ENCODE data around the gene DTX3.
"Not testable (repeated sequence)": the region's sequence is repeated elsewhere in the genome, so short reads cannot be mapped to it uniquely, and the experiment has no call there.

The DTX3 gene

GRCh38 chr12:57629897-57630471, 25.4 kb downstream of the DTX3 start:
- no peak overlapping the region for H3K27ac ChIP-seq (ENCODE audit: low read depth, low read length)
- peaks cover 38 to 66% (median 64%) of the 10 kb centered on the region in 5 donors for H3K27me3 ChIP-seq (ENCODE audit: control insufficient read depth in 5 of 5, insufficient read depth in 4 of 5, low read length in 5 of 5)
- H3K4me3 ChIP-seq (ENCODE audit: low read depth in 1 of 5, low read length in 5 of 5), result no peak overlapping the region
- no peak overlapping the region for H3K9ac ChIP-seq (ENCODE audit: low read length in 5 of 5)
- no peaks in the 10 kb centered on the region for H3K9me3 ChIP-seq (ENCODE audit: control insufficient read depth in 5 of 5, low read length in 5 of 5)
- peaks cover 0 to 26% (median 15%) of the 10 kb centered on the region in 5 donors for H3K4me1 ChIP-seq (ENCODE audit: control insufficient read depth in 5 of 5, insufficient read depth in 5 of 5, low read length in 5 of 5)
- no peaks in the 10 kb centered on the region for H3K36me3 ChIP-seq (ENCODE audit: control insufficient read depth in 5 of 5, insufficient read depth in 5 of 5, low read length in 5 of 5)

- Histone ChIP-seq H3K27me3 (ENCODE audit: control insufficient read depth in 5 of 5, insufficient read depth in 4 of 5, low read length in 5 of 5) (peaks cover 32 to 60% (median 57%) of the 10 kb centered on the region in 5 donors), H3K27ac (ENCODE audit: low read depth, low read length) (no peak overlapping the region), H3K9ac (ENCODE audit: low read length in 5 of 5) (no peak overlapping the region)
These were observed 26.3 kb downstream of the DTX3 start for GRCh38 chr12:57630891-57631433.

GRCh38 chr12:57631566-57632072, 27.0 kb downstream of the DTX3 start:
- Histone ChIP-seq H3K36me3 (ENCODE audit: control insufficient read depth in 5 of 5, insufficient read depth in 5 of 5, low read length in 5 of 5) (no peaks in the 10 kb centered on the region), H3K4me1 (ENCODE audit: control insufficient read depth in 5 of 5, insufficient read depth in 5 of 5, low read length in 5 of 5) (peaks cover 0 to 26% (median 15%) of the 10 kb centered on the region in 5 donors), H3K4me3 (ENCODE audit: low read depth in 1 of 5, low read length in 5 of 5) (peak overlapping the region in 3 of 5 donors; percentile 27 to 67 (median 60)), H3K9me3 (ENCODE audit: control insufficient read depth in 5 of 5, low read length in 5 of 5) (no peaks in the 10 kb centered on the region), H3K9ac (ENCODE audit: low read length in 5 of 5) (no peak overlapping the region), H3K27me3 (ENCODE audit: control insufficient read depth in 5 of 5, insufficient read depth in 4 of 5, low read length in 5 of 5) (peaks cover 28 to 53% (median 50%) of the 10 kb centered on the region in 5 donors), H3K27ac (ENCODE audit: low read depth, low read length) (no peak overlapping the region)

More at GRCh38 chr12:57630891-57631433, 26.3 kb downstream of the DTX3 start:
- Histone ChIP-seq H3K36me3 (ENCODE audit: control insufficient read depth in 5 of 5, insufficient read depth in 5 of 5, low read length in 5 of 5) (no peaks in the 10 kb centered on the region), H3K9me3 (ENCODE audit: control insufficient read depth in 5 of 5, low read length in 5 of 5) (no peaks in the 10 kb centered on the region), H3K4me1 (ENCODE audit: control insufficient read depth in 5 of 5, insufficient read depth in 5 of 5, low read length in 5 of 5) (peaks cover 0 to 26% (median 15%) of the 10 kb centered on the region in 5 donors), H3K4me3 (ENCODE audit: low read depth in 1 of 5, low read length in 5 of 5) (no peak overlapping the region)

GRCh38 chr12:57632073-57632957, 27.7 kb downstream of the DTX3 start:
- Histone ChIP-seq H3K27me3 (ENCODE audit: control insufficient read depth in 5 of 5, insufficient read depth in 4 of 5, low read length in 5 of 5) (peaks cover 26 to 49% (median 45%) of the 10 kb centered on the region in 5 donors), H3K36me3 (ENCODE audit: control insufficient read depth in 5 of 5, insufficient read depth in 5 of 5, low read length in 5 of 5) (no peaks in the 10 kb centered on the region), H3K4me3 (ENCODE audit: low read depth in 1 of 5, low read length in 5 of 5) (peak overlapping the region in 4 of 5 donors; percentile 51 to 75 (median 64)), H3K4me1 (ENCODE audit: control insufficient read depth in 5 of 5, insufficient read depth in 5 of 5, low read length in 5 of 5) (peaks cover 0 to 26% (median 15%) of the 10 kb centered on the region in 5 donors), H3K27ac (ENCODE audit: low read depth, low read length) (no peak overlapping the region), H3K9ac (ENCODE audit: low read length in 5 of 5) (peak overlapping the region in 1 of 5 donors; percentile 39), H3K9me3 (ENCODE audit: control insufficient read depth in 5 of 5, low read length in 5 of 5) (no peaks in the 10 kb centered on the region)

GRCh38 chr12:57632958-57633840, 28.6 kb downstream of the DTX3 start, which contains the start of gene B4GALNT1:
Gene B4GALNT1, minus strand, starts transcription at chr12:57633201. Its CDS starts 1,069 bp downstream, at chr12:57632132.
- Histone ChIP-seq H3K4me3 (ENCODE audit: low read depth in 1 of 5, low read length in 5 of 5) (peak within 1 kb of the TSS; percentile 51 to 75 (median 60)), H3K4me1 (ENCODE audit: control insufficient read depth in 5 of 5, insufficient read depth in 5 of 5, low read length in 5 of 5) (peaks cover 0 to 18% (median 15%) of the 10 kb centered on the region in 5 donors), H3K9me3 (ENCODE audit: control insufficient read depth in 5 of 5, low read length in 5 of 5) (no peaks in the 10 kb centered on the region), H3K27me3 (ENCODE audit: control insufficient read depth in 5 of 5, insufficient read depth in 4 of 5, low read length in 5 of 5) (peaks cover 20 to 40% (median 38%) of the 10 kb centered on the region in 5 donors), H3K9ac (ENCODE audit: low read length in 5 of 5) (peak within 1 kb of the TSS in 1 of 5 donors; percentile 39), H3K36me3 (ENCODE audit: control insufficient read depth in 5 of 5, insufficient read depth in 5 of 5, low read length in 5 of 5) (no peaks in the 10 kb centered on the region), H3K27ac (ENCODE audit: low read depth, low read length) (no peak within 1 kb of the TSS)

- not testable (repeated sequence) for H3K36me3 ChIP-seq (ENCODE audit: control insufficient read depth in 5 of 5, insufficient read depth in 5 of 5, low read length in 5 of 5); H3K9me3 ChIP-seq (ENCODE audit: control insufficient read depth in 5 of 5, low read length in 5 of 5); H3K4me3 ChIP-seq (ENCODE audit: low read depth in 1 of 5, low read length in 5 of 5); H3K9ac ChIP-seq (ENCODE audit: low read length in 5 of 5); H3K27ac ChIP-seq (ENCODE audit: low read depth, low read length)
- Histone ChIP-seq H3K4me1 (ENCODE audit: control insufficient read depth in 5 of 5, insufficient read depth in 5 of 5, low read length in 5 of 5) (peaks cover 0 to 17% (median 15%) of the 10 kb centered on the region in 5 donors), H3K27me3 (ENCODE audit: control insufficient read depth in 5 of 5, insufficient read depth in 4 of 5, low read length in 5 of 5) (peaks cover 10 to 23% (median 18%) of the 10 kb centered on the region in 5 donors)
These were observed 32.1 kb downstream of the DTX3 start for GRCh38 chr12:57636731-57637130.

- no peak overlapping the region for H3K9ac ChIP-seq (ENCODE audit: low read length in 5 of 5)
- H3K9me3 ChIP-seq (ENCODE audit: control insufficient read depth in 5 of 5, low read length in 5 of 5), result no peaks in the 10 kb centered on the region
- H3K27me3 ChIP-seq (ENCODE audit: control insufficient read depth in 5 of 5, insufficient read depth in 4 of 5, low read length in 5 of 5), result peaks cover 4 to 19% (median 12%) of the 10 kb centered on the region in 5 donors
- H3K4me1 ChIP-seq (ENCODE audit: control insufficient read depth in 5 of 5, insufficient read depth in 5 of 5, low read length in 5 of 5), result peaks cover 0 to 10% (median 9%) of the 10 kb centered on the region in 5 donors
- H3K36me3 ChIP-seq (ENCODE audit: control insufficient read depth in 5 of 5, insufficient read depth in 5 of 5, low read length in 5 of 5), result no peaks in the 10 kb centered on the region
- no peak overlapping the region for H3K27ac ChIP-seq (ENCODE audit: low read depth, low read length)
- no peak overlapping the region for H3K4me3 ChIP-seq (ENCODE audit: low read depth in 1 of 5, low read length in 5 of 5)
These were observed 32.7 kb downstream of the DTX3 start for GRCh38 chr12:57637364-57637763.

GRCh38 chr12:57638096-57638495, 33.5 kb downstream of the DTX3 start:
- Histone ChIP-seq H3K27me3 (ENCODE audit: control insufficient read depth in 5 of 5, insufficient read depth in 4 of 5, low read length in 5 of 5) (peaks cover 3 to 19% (median 12%) of the 10 kb centered on the region in 5 donors), H3K9me3 (ENCODE audit: control insufficient read depth in 5 of 5, low read length in 5 of 5) (no peaks in the 10 kb centered on the region), H3K27ac (ENCODE audit: low read depth, low read length) (no peak overlapping the region), H3K4me3 (ENCODE audit: low read depth in 1 of 5, low read length in 5 of 5) (no peak overlapping the region), H3K36me3 (ENCODE audit: control insufficient read depth in 5 of 5, insufficient read depth in 5 of 5, low read length in 5 of 5) (no peaks in the 10 kb centered on the region), H3K4me1 (ENCODE audit: control insufficient read depth in 5 of 5, insufficient read depth in 5 of 5, low read length in 5 of 5) (peaks cover 0 to 4% (median 2%) of the 10 kb centered on the region in 5 donors), H3K9ac (ENCODE audit: low read length in 5 of 5) (no peak overlapping the region)
